HG03342 (cell line): ENCODE results near the gene IFT88.

Experiments
- ATAC-seq: cut with Tn5 transposase; IDR thresholded peaks from one replicate; pipeline ENCODE4 v1.9.1; 2021; ENCODE audit warnings: mild to moderate bottlenecking, moderate library complexity; ENCODE audit not compliant: unreplicated experiment

IFT88 gene, protein sequence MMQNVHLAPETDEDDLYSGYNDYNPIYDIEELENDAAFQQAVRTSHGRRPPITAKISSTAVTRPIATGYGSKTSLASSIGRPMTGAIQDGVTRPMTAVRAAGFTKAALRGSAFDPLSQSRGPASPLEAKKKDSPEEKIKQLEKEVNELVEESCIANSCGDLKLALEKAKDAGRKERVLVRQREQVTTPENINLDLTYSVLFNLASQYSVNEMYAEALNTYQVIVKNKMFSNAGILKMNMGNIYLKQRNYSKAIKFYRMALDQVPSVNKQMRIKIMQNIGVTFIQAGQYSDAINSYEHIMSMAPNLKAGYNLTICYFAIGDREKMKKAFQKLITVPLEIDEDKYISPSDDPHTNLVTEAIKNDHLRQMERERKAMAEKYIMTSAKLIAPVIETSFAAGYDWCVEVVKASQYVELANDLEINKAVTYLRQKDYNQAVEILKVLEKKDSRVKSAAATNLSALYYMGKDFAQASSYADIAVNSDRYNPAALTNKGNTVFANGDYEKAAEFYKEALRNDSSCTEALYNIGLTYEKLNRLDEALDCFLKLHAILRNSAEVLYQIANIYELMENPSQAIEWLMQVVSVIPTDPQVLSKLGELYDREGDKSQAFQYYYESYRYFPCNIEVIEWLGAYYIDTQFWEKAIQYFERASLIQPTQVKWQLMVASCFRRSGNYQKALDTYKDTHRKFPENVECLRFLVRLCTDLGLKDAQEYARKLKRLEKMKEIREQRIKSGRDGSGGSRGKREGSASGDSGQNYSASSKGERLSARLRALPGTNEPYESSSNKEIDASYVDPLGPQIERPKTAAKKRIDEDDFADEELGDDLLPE

DNA sequence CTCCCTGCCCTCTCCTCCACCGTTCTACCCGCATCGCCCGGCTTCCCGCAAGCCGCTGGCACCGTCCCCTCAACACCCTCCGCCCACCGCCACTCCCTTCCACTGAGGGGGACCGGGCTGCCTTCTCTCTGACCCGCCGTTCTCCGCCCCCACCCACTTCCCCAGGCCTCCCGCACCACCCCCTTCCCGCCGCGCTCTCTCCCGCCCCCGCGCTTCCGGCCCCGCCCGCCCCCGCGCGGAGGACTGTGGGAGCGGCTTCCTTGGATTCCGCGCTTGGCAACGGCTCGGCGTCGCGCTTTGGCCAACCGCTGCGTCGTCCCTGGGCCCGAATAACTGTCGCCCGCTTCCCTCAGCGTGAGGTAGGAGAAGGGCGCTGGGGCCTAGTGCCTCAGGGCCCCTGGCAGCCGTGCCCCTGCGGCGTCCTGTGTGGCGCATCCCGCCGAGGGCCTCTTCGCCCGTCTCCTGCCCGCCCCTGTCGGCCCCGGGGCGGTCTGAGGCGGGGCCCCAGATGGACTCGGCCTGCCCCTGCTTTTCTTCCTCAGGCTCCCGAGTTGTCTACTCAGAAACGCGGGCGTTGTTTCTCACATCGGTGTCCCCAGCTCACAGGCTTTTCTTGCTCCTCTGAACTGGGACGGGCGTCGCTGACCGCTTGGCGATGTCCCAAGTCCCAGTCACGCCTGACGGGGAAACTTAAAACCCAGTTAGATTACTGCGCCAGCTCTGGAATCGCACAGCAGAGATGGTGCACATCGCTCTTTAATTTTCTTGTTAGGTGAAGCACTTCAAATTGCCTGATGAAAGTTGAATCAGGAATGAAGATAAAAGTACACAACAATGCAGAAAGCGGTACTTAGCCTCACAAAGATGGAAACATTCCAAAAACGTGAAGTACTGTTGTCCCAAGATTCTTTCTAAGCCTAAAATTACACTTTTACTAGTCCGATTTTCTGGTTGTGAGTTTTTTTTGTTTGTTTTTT lies at the start of gene IFT88:
IFT88 (plus strand) TSS at position 260 of the 977 bp plus-strand sequence. CDS start 7,229 bp downstream, outside the sequence.
- ATAC-seq, result peak; percentile 86

- ATAC-seq, result no peak
Observed at GRCh38 chr13:20518660-20519100, 48.3 kb upstream of the IFT88 start.

DNA sequence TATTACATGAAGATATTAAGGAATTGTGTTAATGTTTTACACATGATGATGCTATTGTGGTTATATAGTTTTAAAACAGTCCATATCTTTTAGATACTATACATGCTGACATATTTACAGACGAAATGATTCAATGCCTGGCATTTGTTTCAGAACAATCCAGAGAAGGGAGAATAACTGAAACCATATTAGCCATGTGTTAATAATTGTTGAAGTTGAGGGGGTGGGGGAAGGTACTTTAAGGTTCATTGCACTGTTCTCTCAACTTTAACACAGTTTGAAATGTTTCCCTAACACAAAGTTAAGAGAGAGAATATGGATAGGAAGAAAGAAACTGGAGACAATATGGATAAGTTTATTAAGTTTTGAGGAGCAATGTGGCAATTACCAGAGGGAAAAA lies 47.1 kb upstream of the IFT88 start:
- no peak for ATAC-seq

GRCh38 chr13:20521364-20522115 lies 45.4 kb upstream of the IFT88 start:
- ATAC-seq, result no peak

DNA sequence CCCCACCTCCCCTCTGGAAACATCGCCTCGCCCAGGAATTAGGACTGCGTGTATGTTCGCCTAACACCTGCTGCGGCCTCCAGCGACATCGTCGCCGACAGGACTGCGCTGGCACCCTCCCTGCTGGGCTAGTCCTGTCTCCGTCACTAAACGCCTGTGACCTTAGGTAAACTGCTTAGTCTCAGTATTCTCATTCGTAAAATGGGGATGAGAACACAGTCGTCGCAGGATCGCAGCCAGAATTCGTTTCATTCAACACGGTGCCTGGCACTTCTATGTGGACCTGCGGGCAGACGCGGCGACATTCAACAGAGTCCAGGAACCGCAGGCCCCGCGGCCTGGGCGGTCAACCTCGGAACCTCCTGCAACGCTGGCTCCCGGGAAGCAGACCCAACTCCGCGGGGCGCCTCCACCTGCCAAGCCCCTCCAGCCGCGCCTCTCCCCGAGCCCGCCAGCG lies 41.8 kb upstream of the IFT88 start:
- peak; percentile 1 for ATAC-seq

DNA sequence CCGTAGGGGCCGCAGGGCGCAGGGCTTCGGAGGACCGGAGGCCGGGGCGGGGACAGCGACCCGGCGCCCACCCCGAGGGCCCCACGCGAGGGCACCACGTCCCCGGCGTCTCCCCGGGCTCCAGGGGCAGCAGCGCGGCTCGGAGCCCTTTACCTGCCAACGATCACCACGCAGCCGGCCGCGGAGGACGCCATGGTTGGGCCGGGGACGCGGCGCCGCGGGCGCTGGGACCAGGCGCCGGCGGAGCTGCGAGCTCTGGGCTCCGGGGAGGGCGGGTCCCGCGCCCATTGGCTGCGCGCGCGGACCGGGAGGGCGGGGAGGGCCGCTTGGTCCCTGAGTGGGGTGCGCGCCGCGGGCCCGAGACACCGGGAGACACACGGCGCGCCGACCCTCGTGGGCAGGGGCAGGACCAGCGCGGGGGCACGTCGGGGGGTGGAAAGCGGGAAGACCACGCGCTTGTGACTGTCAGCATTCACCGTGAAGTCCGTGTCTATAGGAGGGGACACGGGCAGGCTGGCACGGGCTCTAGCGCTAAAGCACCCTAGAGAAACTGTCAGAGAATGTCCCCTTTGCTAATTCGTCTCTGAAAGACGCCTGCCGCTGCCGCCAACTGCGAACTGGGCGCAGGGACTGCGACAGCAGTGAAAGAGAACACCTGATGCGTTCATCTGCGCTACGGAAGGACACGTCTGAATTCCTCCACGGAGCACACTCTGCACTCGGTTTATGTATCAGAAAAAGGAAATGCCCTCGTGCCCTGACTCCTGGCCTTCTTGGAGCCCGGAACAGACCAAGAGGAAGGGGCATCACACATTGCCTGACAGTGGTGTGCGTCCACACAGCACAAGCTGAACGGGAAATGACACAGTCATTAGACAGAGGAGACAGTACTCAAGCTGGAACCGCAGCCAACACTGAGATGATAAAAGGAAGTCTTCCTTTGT lies 41.1 kb upstream of the IFT88 start, which contains the start of gene CRYL1:
CRYL1 (minus strand) TSS at position 257 of the 944 bp plus-strand sequence; CDS start at position 194, 63 bp downstream.
- peak; percentile 66 for ATAC-seq

- no peak for ATAC-seq
Observed at GRCh38 chr13:20526664-20527063, 40.3 kb upstream of the IFT88 start.

GRCh38 chr13:20528452-20528851 lies 38.5 kb upstream of the IFT88 start:
- peak; percentile 54 for ATAC-seq

DNA sequence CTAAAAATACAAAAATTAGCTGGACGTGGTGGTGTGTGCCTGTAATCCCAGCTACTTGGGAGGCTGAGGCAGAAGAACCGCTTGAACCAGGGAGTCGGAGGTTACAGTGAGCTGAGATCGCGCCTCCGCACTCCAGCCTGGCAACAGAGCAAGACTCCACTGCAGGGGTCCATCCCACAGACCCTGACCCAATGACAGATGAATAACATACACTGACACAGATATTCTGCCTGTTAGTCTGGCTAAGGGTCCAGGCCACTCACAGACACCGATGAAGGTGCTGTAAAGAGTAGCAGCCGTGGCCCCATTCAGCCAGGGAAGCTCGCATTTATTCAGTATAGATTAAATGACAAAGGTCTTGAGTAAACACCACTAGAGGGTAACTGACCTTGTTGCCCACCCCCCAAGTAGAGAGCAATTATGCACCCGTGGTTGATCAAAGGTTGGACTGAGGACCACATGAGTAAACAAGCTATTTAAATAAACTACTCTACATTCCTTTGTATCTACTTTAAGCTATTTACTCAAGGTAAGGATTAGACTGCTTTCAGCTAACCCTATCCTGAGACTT lies 32.8 kb upstream of the IFT88 start:
- no peak for ATAC-seq

DNA sequence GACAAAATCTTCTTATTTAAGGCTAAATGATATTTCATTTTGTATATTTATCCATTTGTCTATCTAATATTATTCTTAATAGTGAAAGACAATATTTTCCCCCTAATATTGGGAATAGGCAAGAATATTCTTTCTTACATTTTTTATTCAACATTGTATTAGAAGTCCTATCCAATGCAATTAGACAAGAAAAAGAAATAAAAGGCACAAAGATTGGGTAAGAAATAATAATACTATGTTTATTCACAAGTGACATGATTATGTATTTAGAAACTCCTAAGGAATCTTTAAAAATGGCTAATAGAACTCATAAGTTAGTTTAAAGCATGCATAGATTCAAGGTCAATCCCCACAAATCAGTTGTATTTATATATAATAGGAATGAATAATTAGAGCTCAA lies 30.0 kb upstream of the IFT88 start:
- ATAC-seq, result no peak

DNA sequence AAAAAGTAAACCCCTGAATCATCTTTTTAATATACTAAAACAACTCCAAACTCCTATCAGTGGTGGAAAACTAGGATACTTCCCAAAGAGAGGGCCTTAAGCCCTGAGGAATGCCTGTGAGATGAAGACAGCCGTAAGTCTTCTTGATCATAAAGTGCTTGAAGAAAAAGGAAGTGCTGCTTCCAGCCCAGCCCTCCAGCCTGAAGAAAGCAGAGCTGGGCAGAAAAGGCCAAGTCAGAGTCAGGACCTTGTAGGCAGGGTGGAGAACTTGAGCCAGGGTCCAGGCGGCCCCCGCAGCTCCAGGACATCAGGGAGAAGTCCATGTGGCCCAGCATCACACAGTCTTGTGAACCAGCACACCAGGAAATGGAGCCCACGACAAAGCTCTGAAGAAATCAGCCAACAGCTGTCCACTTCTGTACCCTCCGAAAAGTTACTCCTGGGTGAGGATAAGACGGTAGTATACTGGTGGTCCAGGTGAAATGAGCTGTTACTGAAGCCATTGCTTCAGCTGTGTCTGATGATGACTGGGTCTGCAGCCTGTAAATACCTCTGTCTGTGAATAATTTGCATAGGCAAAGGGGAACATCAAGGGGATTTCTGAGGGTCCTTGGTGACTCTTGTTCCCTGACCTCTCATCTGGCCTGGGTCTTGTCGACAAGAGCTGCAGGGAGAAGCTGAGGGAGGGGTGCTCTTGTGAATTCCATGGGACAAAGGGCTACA lies 22.6 kb upstream of the IFT88 start:
- no peak for ATAC-seq

DNA sequence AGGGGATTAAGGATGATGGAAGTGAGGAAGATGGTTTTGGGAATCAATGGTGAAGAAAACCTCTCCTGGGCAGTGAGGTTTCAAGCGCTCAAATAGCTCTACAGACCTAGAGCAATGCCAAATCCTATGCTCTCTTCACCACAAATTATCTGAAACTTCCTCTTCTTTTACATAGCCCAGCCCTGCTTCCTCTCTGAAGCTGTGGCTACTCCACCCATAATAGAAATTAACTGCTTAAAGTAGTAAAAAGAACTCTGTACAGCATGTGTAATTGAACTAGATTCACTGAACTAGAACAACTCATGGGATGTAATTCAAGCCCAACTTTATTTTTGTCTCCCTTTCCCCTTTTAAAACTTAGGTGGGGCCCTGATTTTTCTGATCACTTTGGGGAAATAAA lies 20.4 kb upstream of the IFT88 start:
- peak; percentile 59 for ATAC-seq

GRCh38 chr13:20547479-20547908 lies 19.5 kb upstream of the IFT88 start:
- no peak for ATAC-seq

GRCh38 chr13:20550799-20551198 lies 16.2 kb upstream of the IFT88 start:
- ATAC-seq, result no peak

GRCh38 chr13:20553311-20553710 lies 13.6 kb upstream of the IFT88 start:
- ATAC-seq, result no peak

DNA sequence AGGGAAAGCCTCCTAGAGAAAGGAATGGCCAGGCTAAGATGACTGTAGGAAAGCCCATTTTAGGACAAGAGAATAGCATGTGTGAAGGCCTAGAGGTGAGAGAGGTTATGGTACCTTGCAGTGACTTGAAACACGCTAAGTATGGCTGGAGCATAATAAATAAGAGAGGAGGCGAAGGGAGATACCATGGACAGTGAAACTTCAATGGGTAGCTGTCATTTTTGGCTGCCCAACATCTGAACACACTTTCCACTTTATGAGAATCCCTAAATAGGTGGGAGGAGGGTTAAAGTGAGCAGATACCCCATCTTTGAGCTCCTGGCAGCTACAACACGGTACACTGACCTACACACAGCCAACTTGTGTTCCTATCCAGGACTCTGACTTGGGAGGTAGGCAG lies 8.0 kb upstream of the IFT88 start:
- no peak for ATAC-seq

- ATAC-seq, result no peak
Observed at GRCh38 chr13:20559659-20560356, 7.1 kb upstream of the IFT88 start.
